Endothelial cell of umbilical vein (primary cell): Measurements from ENCODE around the gene SLF2.

ENCODE experiments used
- EZH2 ChIP-seq: IDR thresholded peaks from 2 replicates; pipeline ENCODE4 v1.6.1; 2012; ENCODE audit warnings: borderline replicate concordance, low read depth, mild to moderate bottlenecking, moderate library complexity, low read length, inconsistent platforms; ENCODE audit not compliant: severe bottlenecking
- MAX ChIP-seq: IDR thresholded peaks from 2 replicates; pipeline ENCODE4 v1.6.1; 2011; ENCODE audit not compliant: insufficient read depth, insufficient read length

DNA sequence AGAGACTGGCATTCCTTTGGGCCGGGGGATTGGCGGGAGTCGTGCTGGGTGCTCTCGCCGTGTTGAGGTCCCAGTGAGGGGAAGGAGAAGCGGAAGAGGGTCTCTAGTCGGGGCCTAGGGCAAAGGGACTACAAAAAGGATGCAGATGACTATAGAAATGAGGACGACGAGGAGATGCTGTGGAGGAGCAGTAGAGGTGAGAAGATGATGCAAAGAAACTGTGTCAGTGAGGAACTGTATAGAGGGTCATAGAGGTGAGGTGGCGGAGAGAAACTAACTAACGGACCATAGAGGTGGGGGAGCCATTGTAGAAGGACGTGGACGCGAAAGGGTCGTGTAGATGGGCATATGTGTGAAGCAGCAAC, 74.9 kb downstream of the SLF2 start:
- TF ChIP-seq MAX (no peak), EZH2 (no peak)
